GM12878 (cell line): ENCODE measurements around the gene LGALS3. TPM values are rescaled to one million over a fixed set of nuclear protein-coding genes. Genes with fewer than 3 reads are reported as not detected.

Source experiments
- ATAC-seq: fragments of 200-7000 bp; cut with Tn5 transposase; 3 replicates; pipeline ENCODE4 v1.9.1; 2020; ENCODE audit warnings: mild to moderate bottlenecking, moderate library complexity
- BruUV-seq: library from RNA; stranded (reverse); fragments of 400-500 nt; replicated peaks from 2 replicates; lab custom pipeline; 2021; lab: Mats Ljungman, UMichigan
- CTCF ChIA-PET: fragments of 300-600 bp; sonication (Branson Sonifier 250); formaldehyde crosslinking; extraction: SDS; loops from one replicate; lab custom pipeline; 2021; ENCODE audit warnings: inconsistent platforms; lab: Yijun Ruan, JAX
- POLR2A ChIA-PET: fragments of 350-600 bp; formaldehyde crosslinking; extraction: SDS; loops from one replicate; lab custom pipeline; 2021; ENCODE audit warnings: inconsistent platforms; lab: Charles Lee
- RAD21 ChIA-PET: fragments of 300-600 bp; sonication (Branson Sonifier 250); formaldehyde crosslinking; loops from one replicate; lab custom pipeline; 2023; ENCODE audit warnings: antibody characterized with exemption; ENCODE audit not compliant: unreplicated experiment; lab: Charles Lee
- SMC1A ChIA-PET: fragments of 300-600 bp; sonication (Branson Sonifier 250); formaldehyde crosslinking; loops from one replicate; lab custom pipeline; 2023; ENCODE audit not compliant: unreplicated experiment, uncharacterized antibody; lab: Charles Lee
- DNase-seq: peaks from one replicate; pipeline ENCODE4 v3.0.0-alpha.2; 2011; ENCODE audit warnings: low read depth, low spot score
- FAIRE-seq: peaks from 3 replicates; lab custom pipeline; 2011; peaks lifted over from hg19 to GRCh38; lab: Jason Lieb, UNC
- H2AFZ ChIP-seq: 2 replicates; pipeline ENCODE4 v1.6.0; 2011; ENCODE audit warnings: low read depth, low read length, control low read depth; ENCODE audit not compliant: control insufficient read depth
- H3K27ac ChIP-seq: 2 replicates; pipeline ENCODE4 v1.5.1; 2011; ENCODE audit warnings: control low read depth; ENCODE audit not compliant: control insufficient read depth, insufficient read depth
- H3K27me3 ChIP-seq, 2 experiments: replicated peaks in 1 of 2; 2 replicates each; pipeline versions ENCODE4 v1.6.0 to v1.6.1; 2011; ENCODE audit warnings: low read length in 1 of 2; ENCODE audit not compliant: control insufficient read depth in 2 of 2, insufficient read depth in 2 of 2
- H3K36me3 ChIP-seq, 2 experiments: 2 replicates each; pipeline ENCODE4 v1.5.1; 2011; ENCODE audit warnings: low read length in 1 of 2; ENCODE audit not compliant: control insufficient read depth in 2 of 2, insufficient read depth in 2 of 2
- H3K4me1 ChIP-seq: 2 replicates; pipeline ENCODE4 v1.6.1; 2011; ENCODE audit warnings: mild to moderate bottlenecking, low read length, moderate library complexity, mixed read lengths; ENCODE audit not compliant: control insufficient read depth, insufficient read depth
- H3K4me2 ChIP-seq: 2 replicates; pipeline ENCODE4 v1.6.0; 2011; ENCODE audit warnings: control low read depth; ENCODE audit not compliant: control insufficient read depth, insufficient read depth
- H3K4me3 ChIP-seq: fragments of 200-600 bp; sonication (generic); 2 replicates; pipeline ENCODE4 v1.5.1; 2016
- H3K79me2 ChIP-seq: 2 replicates; pipeline ENCODE4 v1.6.0; 2011; ENCODE audit warnings: low read length; ENCODE audit not compliant: control insufficient read depth, insufficient read depth
- H3K9ac ChIP-seq: 2 replicates; pipeline ENCODE4 v1.8.0; 2011; ENCODE audit warnings: low read length, control low read depth, mixed read lengths; ENCODE audit not compliant: control insufficient read depth, insufficient read depth
- H3K9me3 ChIP-seq: replicated peaks from 3 replicates; pipeline ENCODE4 v1.5.1; 2011; ENCODE audit warnings: mild to moderate bottlenecking, low read length; ENCODE audit not compliant: control insufficient read depth, insufficient read depth
- H4K20me1 ChIP-seq: 2 replicates; pipeline ENCODE4 v1.6.0; 2011; ENCODE audit not compliant: control insufficient read depth, insufficient read depth
- CHD1 ChIP-seq: IDR thresholded peaks from 2 replicates; pipeline ENCODE4 v1.6.1; 2012; ENCODE audit warnings: low read depth, low read length, improper control_type of control experiment
- FOS ChIP-seq: IDR thresholded peaks from 3 replicates; pipeline ENCODE4 v1.6.1; 2011; ENCODE audit warnings: borderline replicate concordance; ENCODE audit not compliant: insufficient read length; ENCODE audit errors: extremely low read depth
- JUND ChIP-seq: IDR thresholded peaks from 2 replicates; pipeline ENCODE4 v1.6.1; 2012; ENCODE audit warnings: low read depth, mild to moderate bottlenecking, low read length, improper control_type of control experiment, moderate library complexity
- LARP7 ChIP-seq: fragments of 450-650 bp; IDR thresholded peaks from 2 replicates; pipeline ENCODE4 v1.6.1; 2017; ENCODE audit warnings: mild to moderate bottlenecking
- MEF2B ChIP-seq: fragments of 450-650 bp; IDR thresholded peaks from 2 replicates; pipeline ENCODE4 v1.6.1; 2018; ENCODE audit warnings: mild to moderate bottlenecking, moderate library complexity; ENCODE audit not compliant: partially characterized antibody, poor library complexity, severe bottlenecking
- MYC ChIP-seq: IDR thresholded peaks from 2 replicates; pipeline ENCODE4 v1.6.1; 2011; ENCODE audit warnings: mild to moderate bottlenecking, low read length, moderate library complexity, inconsistent platforms; ENCODE audit not compliant: insufficient read depth, insufficient replicate concordance, insufficient read length, severe bottlenecking
- NBN ChIP-seq: fragments of 450-650 bp; IDR thresholded peaks from 2 replicates; pipeline ENCODE4 v1.6.1; 2016
- NFXL1 ChIP-seq: fragments of 450-650 bp; IDR thresholded peaks from 2 replicates; pipeline ENCODE4 v1.6.1; 2017; ENCODE audit warnings: antibody characterized with exemption, mild to moderate bottlenecking, borderline replicate concordance
- NR2C1 ChIP-seq: fragments of 450-650 bp; IDR thresholded peaks from 2 replicates; pipeline ENCODE4 v1.6.1; 2017; ENCODE audit warnings: antibody characterized with exemption, mild to moderate bottlenecking, moderate library complexity
- RELA ChIP-seq: fragments of 450-650 bp; IDR thresholded peaks from 2 replicates; pipeline ENCODE4 v1.8.0; 2014; ENCODE audit warnings: borderline replicate concordance; ENCODE audit not compliant: partially characterized antibody
- RELB ChIP-seq: fragments of 450-650 bp; IDR thresholded peaks from 2 replicates; pipeline ENCODE4 v1.6.1; 2017; ENCODE audit warnings: low read depth, mild to moderate bottlenecking, moderate library complexity
- SMAD5 ChIP-seq: IDR thresholded peaks from 2 replicates; pipeline ENCODE4 v1.6.1; 2016; ENCODE audit warnings: antibody characterized with exemption, low read depth
- SMARCA5 ChIP-seq: fragments of 450-650 bp; IDR thresholded peaks from 2 replicates; pipeline ENCODE4 v1.6.1; 2017; ENCODE audit warnings: mild to moderate bottlenecking
- SMC3 ChIP-seq: IDR thresholded peaks from 2 replicates; pipeline ENCODE4 v1.6.1; 2011; ENCODE audit warnings: low read length, improper control_type of control experiment, borderline replicate concordance
- SPI1 ChIP-seq: IDR thresholded peaks from 2 replicates; pipeline ENCODE4 v1.6.1; 2011; ENCODE audit warnings: low read depth, mild to moderate bottlenecking, low read length, moderate library complexity, borderline replicate concordance; ENCODE audit not compliant: insufficient read depth
- SREBF1 ChIP-seq: IDR thresholded peaks from 2 replicates; pipeline ENCODE4 v1.6.1; 2012; ENCODE audit warnings: mild to moderate bottlenecking, low read length
- ZNF274 ChIP-seq: IDR thresholded peaks from one replicate; pipeline ENCODE4 v1.8.0; 2011; ENCODE audit not compliant: insufficient read length, insufficient read depth
- ZNF622 ChIP-seq: fragments of 450-650 bp; IDR thresholded peaks from 2 replicates; pipeline ENCODE4 v1.6.1; 2017; ENCODE audit warnings: mild to moderate bottlenecking, inconsistent platforms
- WGBS: methylation state at CpG from one replicate; pipeline ENCODE4 v1.1.6; 2016; ENCODE audit warnings: low lambda C conversion rate; ENCODE audit not compliant: insufficient replicate concordance, insufficient coverage; ENCODE audit errors: missing lambda C conversion rate; 5-methylcytosine and 5-hydroxymethylcytosine counted together
- in situ Hi-C: fragments of 300-500 bp; cut with MboI; formaldehyde crosslinking; loops from 9 replicates; pipeline ENCODE4 v1.14.3; 2018; ENCODE audit warnings: mixed read lengths
- intact Hi-C: fragments of 100-400 bp; cut with micrococcal nuclease; formaldehyde crosslinking; loops from one replicate; pipeline ENCODE4 v1.14.2; 2022; ENCODE audit not compliant: unreplicated experiment
- polyA plus RNA-seq, 11 experiments: library from polyadenylated mRNA; depleted of rRNA in 4 of 11; unstranded in 6 of 11; stranded (reverse) in 5 of 11; fragments of >200 nt; fragmentation: Nextera tagmentation in 4 of 11; fragmentation: Illumina TruSeq in 1 of 11; extraction: Ambion mirVana in 4 of 11; extraction: Trizol in 1 of 11; gene quantifications; 1 replicate in 1 of 11; 2 replicates in 10 of 11; pipeline versions ENCODE4 v1.2.1 to v1.2.3, GENCODE V29; 2011 to 2016; ENCODE audit warnings: inconsistent platforms in 2 of 11, missing spikeins in 2 of 11, low read depth in 1 of 11
- total RNA-seq, 4 experiments: library from RNA; depleted of rRNA in 3 of 4; stranded (reverse); fragments of >200 nt in 3 of 4; fragmentation: Illumina TruSeq in 1 of 4; extraction: Trizol in 1 of 4; gene quantifications; 2 replicates each; pipeline versions ENCODE4 v1.2.1 to v1.2.3, GENCODE V29; 2013 to 2021

The LGALS3 gene
- total and polyA plus RNA-seq, 10 of the 15 experiments (the other 5 are each of a cell fraction or from before 2014, with no cell fraction given), result 1.5 to 34.2 (median 18.4) TPM

GRCh38 chr14:55158412-55158811, 29.4 kb downstream of the LGALS3 start:
- Histone ChIP-seq H3K79me2 (no peaks in the 10 kb centered on the region), H3K9me3 (no peaks in the 10 kb centered on the region), H3K36me3 (peaks cover 2 to 22% of the 10 kb centered on the region in 2 experiments), H3K4me3 (no peak overlapping the region), H3K27me3 (no peaks in the 10 kb centered on the region), H2AFZ (no peak overlapping the region), H3K9ac (no peak overlapping the region), H4K20me1 (no peaks in the 10 kb centered on the region), H3K4me2 (no peak overlapping the region), H3K4me1 (no peaks in the 10 kb centered on the region), H3K27ac (no peak overlapping the region)
- DNase-seq, result no peak
- no peak for TF ChIP-seq MEF2B
- TF ChIP-seq SMC3, result no peak
- TF ChIP-seq FOS, result no peak
- TF ChIP-seq ZNF622, result no peak
- TF ChIP-seq SMAD5, result no peak
- no peak for TF ChIP-seq RELA
- TF ChIP-seq RELB, result no peak
- no peak for TF ChIP-seq LARP7
- no peak for TF ChIP-seq SREBF1
- no peak for TF ChIP-seq ZNF274
- TF ChIP-seq NFXL1, result no peak
- TF ChIP-seq NBN, result no peak
- no peak for TF ChIP-seq SMARCA5
- no peak for TF ChIP-seq MYC
- TF ChIP-seq CHD1, result no peak
- no peak for TF ChIP-seq NR2C1
- no peak for TF ChIP-seq SPI1
- no peak for TF ChIP-seq JUND
- no peak for ATAC-seq
- BruUV-seq, result no TSS peak
- in situ Hi-C loops (loop anchor here (5.0 kb wide), 1 partner anchor 66 kb away; no protein-coding TSS in a partner anchor), intact Hi-C loops (no loop called here)
- 100% methylated on average over 3 of the region's 3 CpGs for WGBS
- SMC1A ChIA-PET, result interaction anchor here (1.0 to 6.7 kb wide), 10 partner anchors 10 to 112 kb away, joined by 3 to 93 read pairs (median 12); partner anchors contain the start of gene MAPK1IP1L
- POLR2A ChIA-PET, result interaction anchor here (0.7 kb wide), 1 partner anchor 13 kb away, joined by 3 read pairs; no protein-coding TSS in a partner anchor
- no peak for FAIRE-seq
- RAD21 ChIA-PET, result interaction anchor here (1.1 to 6.3 kb wide), 4 partner anchors 29 to 111 kb away, joined by 3 to 95 read pairs (median 14); partner anchors contain the start of gene MAPK1IP1L
- CTCF ChIA-PET, result interaction anchor here (0.7 to 4.6 kb wide), 8 partner anchors 9 to 453 kb away, joined by 3 to 73 read pairs (median 8); partner anchors contain the start of gene MAPK1IP1L
